ENCODE measurements around the gene ATOH8. TPM values are rescaled to one million over a fixed set of nuclear protein-coding genes. Genes with fewer than 3 reads are reported as not detected.

The ATOH8 gene
- total RNA-seq, 1 donor from 2014 or later, result 44.9 TPM

DNA sequence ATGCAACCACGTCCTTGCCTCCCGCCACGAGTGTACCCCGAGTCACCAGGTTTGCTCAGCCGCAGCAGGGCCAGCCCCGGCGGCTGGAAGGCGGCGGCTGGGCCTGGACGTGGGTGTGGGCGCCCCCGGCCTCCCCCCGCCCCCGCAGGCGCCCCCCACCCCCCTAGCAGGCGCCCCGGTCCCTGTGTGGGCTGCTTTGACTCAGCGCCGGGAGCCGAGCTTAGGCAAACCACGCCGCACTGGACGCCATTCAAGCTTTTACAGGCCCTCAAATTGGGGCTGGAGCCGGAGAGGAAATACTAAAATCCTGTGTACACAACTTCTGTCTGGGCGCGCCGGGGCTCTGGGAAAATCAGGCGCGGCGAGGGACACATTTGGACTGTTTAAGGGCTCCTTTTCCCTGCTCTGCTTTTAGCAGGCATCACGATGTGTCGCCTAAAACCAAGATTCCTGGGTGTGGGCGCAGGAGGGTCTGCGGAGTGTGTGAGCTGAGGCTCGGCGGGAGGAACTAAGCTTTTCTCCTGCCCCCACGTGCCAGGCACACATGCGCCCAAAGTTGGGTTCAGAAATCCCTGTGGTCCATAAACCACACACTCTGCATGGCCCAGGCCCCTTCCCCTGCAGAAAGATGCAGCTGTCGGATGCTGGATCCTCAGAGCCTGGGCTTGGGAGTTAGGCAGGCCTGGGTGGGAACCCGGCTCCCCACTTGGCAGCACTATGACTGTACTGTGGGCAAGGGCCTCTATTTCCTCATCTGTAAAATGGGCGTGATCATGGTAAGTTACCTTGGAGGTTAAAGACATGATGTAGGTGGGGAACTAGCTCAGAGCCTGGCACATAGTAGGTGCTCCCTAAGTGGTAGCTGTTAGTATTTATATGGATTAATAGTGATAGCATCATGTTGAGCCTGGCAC is 57.6 kb downstream of the ATOH8 start:
- peak; percentile 19 to 49 for ATAC-seq
- intact Hi-C loops (cut with DNase I), result loop anchor here (10.0 kb wide), 2 partner anchors 87 to 177 kb away; no protein-coding TSS in a partner anchor
- H3K4me1 ChIP-seq, result peaks cover 27% of the 10 kb centered on the region
- H3K4me3 ChIP-seq, result peak overlapping the region; percentile 17
- no peak for DNase-seq
- H3K36me3 ChIP-seq, result no peaks in the 10 kb centered on the region
- H3K9me3 ChIP-seq, result no peaks in the 10 kb centered on the region
- TF ChIP-seq, protein P1, sequence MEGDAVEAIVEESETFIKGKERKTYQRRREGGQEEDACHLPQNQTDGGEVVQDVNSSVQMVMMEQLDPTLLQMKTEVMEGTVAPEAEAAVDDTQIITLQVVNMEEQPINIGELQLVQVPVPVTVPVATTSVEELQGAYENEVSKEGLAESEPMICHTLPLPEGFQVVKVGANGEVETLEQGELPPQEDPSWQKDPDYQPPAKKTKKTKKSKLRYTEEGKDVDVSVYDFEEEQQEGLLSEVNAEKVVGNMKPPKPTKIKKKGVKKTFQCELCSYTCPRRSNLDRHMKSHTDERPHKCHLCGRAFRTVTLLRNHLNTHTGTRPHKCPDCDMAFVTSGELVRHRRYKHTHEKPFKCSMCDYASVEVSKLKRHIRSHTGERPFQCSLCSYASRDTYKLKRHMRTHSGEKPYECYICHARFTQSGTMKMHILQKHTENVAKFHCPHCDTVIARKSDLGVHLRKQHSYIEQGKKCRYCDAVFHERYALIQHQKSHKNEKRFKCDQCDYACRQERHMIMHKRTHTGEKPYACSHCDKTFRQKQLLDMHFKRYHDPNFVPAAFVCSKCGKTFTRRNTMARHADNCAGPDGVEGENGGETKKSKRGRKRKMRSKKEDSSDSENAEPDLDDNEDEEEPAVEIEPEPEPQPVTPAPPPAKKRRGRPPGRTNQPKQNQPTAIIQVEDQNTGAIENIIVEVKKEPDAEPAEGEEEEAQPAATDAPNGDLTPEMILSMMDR (IDR thresholded peaks at IDR 0.05), result no peak
- no peaks in the 10 kb centered on the region for H3K27me3 ChIP-seq (ENCODE audit: low read depth)
- H3K27ac ChIP-seq, result peak overlapping the region; percentile 82

DNA sequence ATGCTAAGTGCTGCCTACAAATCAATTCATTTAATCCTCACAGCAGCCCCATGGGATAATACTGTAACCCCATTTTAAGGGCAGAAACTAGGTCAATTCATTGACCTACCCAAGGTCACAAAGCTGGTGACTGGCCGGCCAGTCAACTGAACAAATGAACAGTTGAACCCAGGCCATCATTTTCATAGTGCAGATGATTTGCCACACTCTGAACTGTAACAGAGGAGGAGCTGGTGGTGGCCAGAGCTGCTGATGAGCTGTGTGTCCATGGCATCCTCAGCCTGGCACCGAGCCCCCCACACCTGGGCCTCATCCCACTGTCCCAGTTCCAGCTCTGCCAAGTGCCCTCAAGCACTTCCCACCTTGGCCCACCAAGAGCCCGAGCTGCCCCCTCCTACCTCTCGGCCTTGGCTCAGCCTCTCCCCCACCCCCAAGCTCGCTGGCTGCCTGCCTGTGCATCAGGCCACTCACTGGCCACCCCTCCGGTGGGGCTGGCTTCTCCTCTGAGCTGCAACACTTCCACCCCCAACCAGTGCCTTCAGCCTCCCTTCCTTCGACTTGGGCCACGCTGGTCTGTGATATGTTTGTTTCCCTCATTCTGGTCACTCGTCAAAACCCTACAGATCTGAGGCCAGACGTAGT is 58.4 kb downstream of the ATOH8 start:
- no peaks in the 10 kb centered on the region for H3K9me3 ChIP-seq
- ATAC-seq, result no peak
- H3K36me3 ChIP-seq, result no peaks in the 10 kb centered on the region
- no peak overlapping the region for H3K27ac ChIP-seq
- DNase-seq, result no peak
- TF ChIP-seq, protein P1 (IDR thresholded peaks at IDR 0.05), result no peak
- no peaks in the 10 kb centered on the region for H3K27me3 ChIP-seq (ENCODE audit: low read depth)
- H3K4me1 ChIP-seq, result peaks cover 27% of the 10 kb centered on the region
- no peak overlapping the region for H3K4me3 ChIP-seq
- intact Hi-C loops (cut with DNase I), result loop anchor here (10.0 kb wide), 2 partner anchors 87 to 177 kb away; no protein-coding TSS in a partner anchor

DNA sequence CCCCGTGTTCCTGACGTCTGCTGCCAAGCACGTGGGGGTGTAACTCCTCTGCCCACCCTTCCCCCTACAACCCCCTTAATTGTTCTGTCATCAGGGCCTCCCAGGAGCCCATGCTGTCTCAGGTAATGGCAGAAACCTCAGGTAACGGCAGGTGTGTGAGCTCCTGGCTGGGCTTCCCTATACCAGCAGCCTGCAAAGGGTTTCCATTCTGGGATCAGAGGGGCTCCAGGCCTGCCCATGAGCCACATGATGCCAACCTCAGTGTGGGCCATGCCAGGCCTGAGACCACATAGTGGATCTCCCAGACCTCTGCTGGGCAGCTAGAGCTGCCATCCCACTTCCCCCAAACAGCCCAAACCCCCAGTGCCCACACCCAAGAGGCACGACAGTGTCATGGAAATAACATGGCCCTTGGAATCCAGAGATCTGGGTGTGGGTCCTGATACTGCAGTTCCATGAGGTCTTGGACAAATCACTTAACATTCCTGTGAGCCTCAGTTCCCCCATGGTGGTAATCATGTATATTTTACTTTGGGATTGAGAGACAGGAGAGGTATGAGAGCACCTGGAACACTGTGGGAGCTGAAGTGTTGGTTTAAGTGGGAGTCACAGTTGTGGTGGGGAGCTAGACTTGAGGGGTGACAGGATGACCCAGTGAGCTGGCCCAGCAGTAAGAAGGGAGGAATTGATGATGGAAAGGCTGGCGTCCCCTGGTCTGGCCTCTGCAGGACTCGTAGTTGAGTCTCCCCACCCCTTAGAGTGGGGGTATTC is 59.6 kb downstream of the ATOH8 start:
- ATAC-seq (no peak), DNase-seq (no peak)
- no peaks in the 10 kb centered on the region for H3K36me3 ChIP-seq
- no peaks in the 10 kb centered on the region for H3K9me3 ChIP-seq
- TF ChIP-seq, protein P1 (IDR thresholded peaks at IDR 0.05), result no peak
- peaks cover 27% of the 10 kb centered on the region for H3K4me1 ChIP-seq
- H3K27me3 ChIP-seq (ENCODE audit: low read depth), result no peaks in the 10 kb centered on the region
- H3K4me3 ChIP-seq, result no peak overlapping the region
- intact Hi-C loops (cut with DNase I), result loop anchor here (10.0 kb wide), 2 partner anchors 89 to 179 kb away; no protein-coding TSS in a partner anchor
- no peak overlapping the region for H3K27ac ChIP-seq

DNA sequence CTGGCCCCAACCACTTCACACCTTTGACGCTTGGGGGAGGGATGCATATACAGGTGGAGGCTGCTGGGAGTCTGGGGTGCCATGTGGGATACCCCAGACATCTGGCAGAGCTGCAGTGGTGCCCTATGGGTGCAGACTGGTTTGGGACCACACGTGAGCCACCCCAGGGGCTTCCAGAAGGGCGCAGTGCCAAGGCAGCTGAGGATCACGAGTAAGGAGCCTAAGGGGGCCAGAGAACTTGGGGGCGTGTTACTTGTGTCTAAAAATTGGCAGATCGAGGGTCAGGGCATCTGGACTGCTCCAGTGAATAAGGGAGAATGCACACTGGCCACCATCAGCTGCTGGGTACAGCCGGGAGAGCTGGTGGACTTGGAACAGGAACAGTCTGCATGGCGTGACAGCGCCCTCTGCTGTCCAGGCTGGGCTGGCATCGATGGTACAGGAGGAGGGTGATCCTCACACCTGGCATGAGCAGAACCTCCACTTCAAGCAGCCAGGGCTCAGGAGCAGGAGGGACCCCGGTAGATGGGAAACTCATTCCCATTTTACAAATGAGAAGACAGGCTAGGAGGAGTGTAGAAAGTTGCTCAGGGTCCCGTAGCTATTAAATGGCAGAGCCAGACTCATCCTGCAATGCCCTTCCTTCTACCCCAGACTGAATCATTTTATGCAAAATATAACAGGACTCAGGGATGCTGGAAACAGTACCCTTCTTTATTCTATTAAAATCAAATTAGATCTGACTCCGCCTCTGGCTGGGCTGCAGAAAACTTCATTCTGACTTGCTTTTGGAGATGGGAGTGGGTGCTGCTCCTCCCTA is 60.4 kb downstream of the ATOH8 start:
- Histone ChIP-seq H3K27me3 (ENCODE audit: low read depth) (no peaks in the 10 kb centered on the region), H3K36me3 (no peaks in the 10 kb centered on the region), H3K27ac (no peak overlapping the region), H3K9me3 (no peaks in the 10 kb centered on the region), H3K4me1 (peaks cover 27% of the 10 kb centered on the region), H3K4me3 (no peak overlapping the region)
- intact Hi-C loops (cut with DNase I), result loop anchor here (10.0 kb wide), 2 partner anchors 89 to 179 kb away; no protein-coding TSS in a partner anchor
- ATAC-seq (peak; percentile 94 to 95), DNase-seq (peak; percentile 93)
- TF ChIP-seq, protein P1 (IDR thresholded peaks at IDR 0.05), result peak; percentile 96
